Cardiac fibroblast (primary cell): Measurements from ENCODE around the gene COQ6.
A peak's percentile ranks its signal among the peaks of the same experiment; 100 is the strongest.
"Not testable (repeated sequence)": the region's sequence is repeated elsewhere in the genome, so short reads cannot be mapped to it uniquely, and the experiment has no call there.

Source experiments
- DNase-seq, 2 donors: peaks; one replicate each; pipeline versions ENCODE4 v3.0.0 to v3.0.0-alpha.2; 2010; ENCODE audit warnings: low read depth in 2 of 2
- H3K4me3 ChIP-seq, 2 donors: replicated peaks in 1 of 2; 1 replicate in 1 of 2; 2 replicates in 1 of 2; pipeline ENCODE4 v1.5.1; 2011; ENCODE audit warnings: low read depth in 2 of 2, low read length in 2 of 2, mild to moderate bottlenecking in 2 of 2, moderate library complexity in 1 of 2
- CTCF ChIP-seq: IDR thresholded peaks from one replicate; pipeline ENCODE4 v1.5.1; 2011; ENCODE audit warnings: low read depth, mild to moderate bottlenecking, low read length, inconsistent platforms

COQ6 gene

GRCh38 chr14:73996731-73997107 lies 46.6 kb downstream of the COQ6 start:
- H3K4me3 ChIP-seq = no peak overlapping the region
- no peak for DNase-seq

GRCh38 chr14:73997108-73997943 lies 47.2 kb downstream of the COQ6 start:
- DNase-seq = no peak
- TF ChIP-seq CTCF = no peak
- H3K4me3 ChIP-seq = no peak overlapping the region

More at GRCh38 chr14:73996731-73997107, 46.6 kb downstream of the COQ6 start:
- no peak for TF ChIP-seq CTCF

GRCh38 chr14:73997944-73998447 lies 47.9 kb downstream of the COQ6 start:
- no peak overlapping the region for H3K4me3 ChIP-seq
- TF ChIP-seq CTCF = no peak
- DNase-seq = no peak

GRCh38 chr14:73998726-73999125 lies 48.6 kb downstream of the COQ6 start:
- H3K4me3 ChIP-seq = no peak overlapping the region
- no peak for DNase-seq
- no peak for TF ChIP-seq CTCF

- not testable (repeated sequence) for H3K4me3 ChIP-seq, DNase-seq
Measured at GRCh38 chr14:74005664-74006063, 55.6 kb downstream of the COQ6 start.

GRCh38 chr14:74008843-74009499 lies 58.9 kb downstream of the COQ6 start:
- H3K4me3 ChIP-seq = no peak overlapping the region
- TF ChIP-seq CTCF = no peak
- peak in 1 of 2 donors; percentile 25 for DNase-seq
